Activated CD8-positive, alpha-beta T cell treated with anti-CD3 and anti-CD28 coated beads for 36 hours (primary cell): ENCODE data around the gene OR2V2. TPM values are rescaled to one million over a fixed set of nuclear protein-coding genes. Genes with fewer than 3 reads are reported as not detected.

Experiments
- ATAC-seq: fragments of 200-7000 bp; cut with Tn5 transposase; one replicate; pipeline ENCODE4 v1.10.0; 2021; ENCODE audit warnings: mild to moderate bottlenecking, moderate library complexity
- CTCF ChIA-PET: fragments of 350-600 bp; sonication (Branson Sonifier 250); formaldehyde crosslinking; loops from one replicate; lab custom pipeline; 2021; ENCODE audit warnings: antibody characterized with exemption; lab: Charles Lee
- POLR2A ChIA-PET: fragments of 350-600 bp; sonication (Branson Sonifier 250); formaldehyde crosslinking; loops from one replicate; lab custom pipeline; 2021; ENCODE audit warnings: antibody characterized with exemption; lab: Charles Lee
- DNase-seq: peaks from one replicate; pipeline ENCODE4 v3.0.0-alpha.2; 2020
- H3K27ac Mint-ChIP-seq: one replicate; pipeline ENCODE4 v1.8.0; 2021; ENCODE audit warnings: mild to moderate bottlenecking, mixed read lengths
- H3K27me3 Mint-ChIP-seq: one replicate; pipeline ENCODE4 v1.8.0; 2021; ENCODE audit warnings: mixed read lengths
- H3K36me3 Mint-ChIP-seq: one replicate; pipeline ENCODE4 v1.8.0; 2021; ENCODE audit warnings: low read depth, mixed read lengths
- H3K4me1 Mint-ChIP-seq: one replicate; pipeline ENCODE4 v1.8.0; 2021; ENCODE audit warnings: low read depth, mixed read lengths
- H3K4me3 Mint-ChIP-seq: one replicate; pipeline ENCODE4 v1.8.0; 2021; ENCODE audit warnings: mild to moderate bottlenecking, moderate library complexity, mixed read lengths
- H3K9me3 Mint-ChIP-seq: one replicate; pipeline ENCODE4 v1.8.0; 2021; ENCODE audit warnings: mixed read lengths
- intact Hi-C: fragments of 100-400 bp; cut with micrococcal nuclease; formaldehyde crosslinking; loops from one replicate; pipeline ENCODE4 v1.10.0; 2022
- total RNA-seq, 2 experiments: library from RNA; stranded (reverse); gene quantifications; one replicate each; pipeline ENCODE4 v1.2.3, GENCODE V29; 2021
- TF ChIP-seq, protein P1 (sequence below): fragments of 200-600 bp; IDR thresholded peaks from one replicate; pipeline ENCODE4 v1.8.0; 2022; ENCODE audit warnings: antibody characterized with exemption, mild to moderate bottlenecking

OR2V2 gene
- total RNA-seq, 2 experiments from 2014 or later = not detected

DNA sequence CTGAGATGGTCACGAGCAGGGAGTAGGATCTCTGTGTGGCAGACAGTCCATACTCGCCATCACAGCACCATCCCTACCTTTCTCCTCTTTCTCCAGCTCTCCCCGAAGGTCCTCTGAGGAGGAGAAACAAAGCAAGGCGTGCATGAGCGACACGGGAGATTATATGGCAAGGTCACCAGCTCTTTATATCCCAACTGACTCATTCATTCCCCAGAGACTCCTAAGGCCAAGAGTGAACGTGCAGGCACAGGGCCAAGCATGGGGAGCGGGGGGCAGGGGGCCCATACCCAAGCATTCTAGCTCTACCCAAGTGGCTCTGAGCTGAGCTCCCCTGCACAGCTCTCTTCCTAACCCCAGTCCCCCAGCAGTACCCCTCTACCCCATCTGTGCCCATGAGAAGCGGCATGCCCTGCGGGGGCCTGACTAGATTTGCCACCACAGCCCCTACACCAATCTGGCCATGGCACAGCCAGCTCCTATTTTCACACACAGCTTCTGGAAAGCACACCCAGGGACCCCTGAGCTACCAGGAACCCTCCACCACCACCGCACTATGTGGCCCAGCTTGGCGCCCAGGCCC, 50.8 kb downstream of the OR2V2 start:
- no peak for DNase-seq
- CTCF ChIA-PET = interaction anchor here (1.0 kb wide), 1 partner anchor 9 kb away, joined by 5 read pairs; no protein-coding TSS in a partner anchor
- H3K27ac Mint-ChIP-seq = no peak overlapping the region
- no peak overlapping the region for H3K4me3 Mint-ChIP-seq
- H3K27me3 Mint-ChIP-seq = no peaks in the 10 kb centered on the region
- intact Hi-C loops = no loop called here
- POLR2A ChIA-PET = interaction anchor here (1.0 to 1.5 kb wide), 6 partner anchors 8 to 47 kb away, joined by 3 to 5 read pairs (median 3); no protein-coding TSS in a partner anchor
- H3K4me1 Mint-ChIP-seq = peaks cover 6% of the 10 kb centered on the region
- TF ChIP-seq, protein P1, sequence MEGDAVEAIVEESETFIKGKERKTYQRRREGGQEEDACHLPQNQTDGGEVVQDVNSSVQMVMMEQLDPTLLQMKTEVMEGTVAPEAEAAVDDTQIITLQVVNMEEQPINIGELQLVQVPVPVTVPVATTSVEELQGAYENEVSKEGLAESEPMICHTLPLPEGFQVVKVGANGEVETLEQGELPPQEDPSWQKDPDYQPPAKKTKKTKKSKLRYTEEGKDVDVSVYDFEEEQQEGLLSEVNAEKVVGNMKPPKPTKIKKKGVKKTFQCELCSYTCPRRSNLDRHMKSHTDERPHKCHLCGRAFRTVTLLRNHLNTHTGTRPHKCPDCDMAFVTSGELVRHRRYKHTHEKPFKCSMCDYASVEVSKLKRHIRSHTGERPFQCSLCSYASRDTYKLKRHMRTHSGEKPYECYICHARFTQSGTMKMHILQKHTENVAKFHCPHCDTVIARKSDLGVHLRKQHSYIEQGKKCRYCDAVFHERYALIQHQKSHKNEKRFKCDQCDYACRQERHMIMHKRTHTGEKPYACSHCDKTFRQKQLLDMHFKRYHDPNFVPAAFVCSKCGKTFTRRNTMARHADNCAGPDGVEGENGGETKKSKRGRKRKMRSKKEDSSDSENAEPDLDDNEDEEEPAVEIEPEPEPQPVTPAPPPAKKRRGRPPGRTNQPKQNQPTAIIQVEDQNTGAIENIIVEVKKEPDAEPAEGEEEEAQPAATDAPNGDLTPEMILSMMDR = no peak
- no peaks in the 10 kb centered on the region for H3K9me3 Mint-ChIP-seq
- no peak for ATAC-seq
- peaks cover 3% of the 10 kb centered on the region for H3K36me3 Mint-ChIP-seq

DNA sequence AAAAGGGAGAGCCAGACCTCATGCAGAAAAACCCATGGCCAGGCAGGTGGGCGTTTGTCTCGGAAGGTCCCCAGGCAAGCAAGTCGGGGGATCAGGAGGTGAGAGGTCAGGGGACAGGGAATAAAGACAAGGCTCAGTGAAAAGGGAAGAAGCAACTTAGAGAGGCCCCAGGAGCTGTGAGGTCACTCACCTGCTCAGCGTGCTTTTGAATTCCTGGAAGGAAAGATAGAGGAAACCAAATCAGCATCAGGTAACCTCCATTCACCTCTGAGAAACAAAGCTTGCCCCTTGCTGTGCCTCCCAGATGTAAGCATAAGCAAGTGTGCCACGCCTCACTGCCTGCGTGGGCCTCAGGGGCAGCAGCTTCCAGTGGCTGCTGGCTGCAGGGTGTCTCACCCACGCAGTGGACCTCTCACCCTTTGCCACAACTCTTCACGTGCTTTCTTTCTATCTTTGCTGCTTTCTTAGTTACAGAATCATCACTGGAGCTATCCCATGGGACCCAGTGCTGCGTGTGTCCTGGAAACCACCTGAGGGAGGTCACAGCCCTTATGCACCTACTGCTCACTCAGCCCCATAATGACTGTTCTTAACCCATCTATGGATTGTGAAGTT, 51.6 kb downstream of the OR2V2 start:
- H3K36me3 Mint-ChIP-seq = no peaks in the 10 kb centered on the region
- TF ChIP-seq, protein P1 = no peak
- H3K27me3 Mint-ChIP-seq = peaks cover 8% of the 10 kb centered on the region
- H3K4me1 Mint-ChIP-seq = peaks cover under 1% of the 10 kb centered on the region
- no peak overlapping the region for H3K27ac Mint-ChIP-seq
- ChIA-PET POLR2A (interaction anchor here (0.7 to 1.3 kb wide), 5 partner anchors 7 to 17 kb away, joined by 3 to 5 read pairs (median 4); no protein-coding TSS in a partner anchor), CTCF (no interaction called here)
- intact Hi-C loops = no loop called here
- no peaks in the 10 kb centered on the region for H3K9me3 Mint-ChIP-seq
- no peak overlapping the region for H3K4me3 Mint-ChIP-seq
- ATAC-seq = no peak
- DNase-seq = no peak

DNA sequence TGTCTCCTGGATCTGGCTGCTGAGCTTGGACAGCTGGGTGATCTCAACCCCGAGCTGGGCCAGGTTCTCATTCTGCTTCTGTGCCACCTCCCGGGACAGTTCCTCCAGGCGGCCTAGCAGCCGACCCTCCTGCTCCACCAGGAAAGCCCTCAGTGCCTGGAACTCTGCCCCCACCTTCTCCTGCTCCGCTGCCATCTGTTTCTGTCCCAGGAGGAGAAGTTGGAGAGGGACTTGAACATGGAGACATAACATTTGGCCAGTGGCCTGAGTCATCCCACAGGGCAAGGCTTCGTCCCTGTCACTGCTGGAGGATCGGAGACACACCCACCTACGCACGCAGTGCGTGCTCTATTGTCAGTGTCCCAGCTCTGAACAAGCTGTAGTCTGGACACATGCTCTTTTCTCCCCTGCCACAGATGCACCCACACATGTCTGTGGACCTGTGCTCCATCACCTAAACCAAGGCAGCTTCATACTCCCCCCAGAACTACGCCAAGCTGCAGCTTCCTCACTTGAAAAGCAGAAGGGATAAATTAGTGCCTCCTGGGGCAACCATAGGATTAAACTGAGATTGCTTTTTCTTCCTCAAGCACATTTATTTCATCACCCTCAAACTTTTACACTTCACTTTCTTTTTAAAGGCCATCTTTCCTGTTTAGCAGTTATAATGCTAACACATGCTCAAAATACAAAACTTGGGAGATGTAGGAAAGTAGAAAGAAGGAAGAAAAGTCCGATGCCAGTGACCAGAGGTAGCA, 52.7 kb downstream of the OR2V2 start:
- DNase-seq = no peak
- H3K36me3 Mint-ChIP-seq = no peaks in the 10 kb centered on the region
- TF ChIP-seq, protein P1 = no peak
- intact Hi-C loops = no loop called here
- H3K27ac Mint-ChIP-seq = no peak overlapping the region
- ATAC-seq = no peak
- ChIA-PET POLR2A (interaction anchor here (0.9 to 1.3 kb wide), 2 partner anchors 8 to 16 kb away, joined by 4 read pairs; no protein-coding TSS in a partner anchor), CTCF (no interaction called here)
- no peaks in the 10 kb centered on the region for H3K9me3 Mint-ChIP-seq
- H3K27me3 Mint-ChIP-seq = peaks cover 10% of the 10 kb centered on the region
- no peak overlapping the region for H3K4me3 Mint-ChIP-seq
- peaks cover 3% of the 10 kb centered on the region for H3K4me1 Mint-ChIP-seq

DNA sequence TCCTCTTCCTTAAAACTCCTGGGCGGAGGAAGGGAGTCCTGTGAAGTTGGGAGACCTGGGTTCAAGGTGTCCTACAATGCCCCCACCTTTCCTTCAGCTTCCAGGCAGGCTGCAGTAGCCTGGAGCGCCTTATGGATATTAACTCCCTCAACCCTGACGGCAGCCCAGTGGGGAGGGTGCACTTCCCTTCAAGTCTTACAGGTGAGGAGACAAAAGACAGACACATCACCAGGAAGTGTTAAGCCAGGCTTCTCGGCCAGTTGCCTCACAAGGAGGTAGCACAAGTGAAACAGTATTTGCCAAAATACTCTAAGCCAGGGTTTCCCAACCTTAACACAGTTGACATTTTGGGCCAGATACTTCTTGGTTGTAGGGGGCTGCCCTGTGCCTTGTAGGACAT, 53.4 kb downstream of the OR2V2 start:
- H3K4me1 Mint-ChIP-seq = peaks cover 8% of the 10 kb centered on the region
- no peak overlapping the region for H3K4me3 Mint-ChIP-seq
- no peaks in the 10 kb centered on the region for H3K36me3 Mint-ChIP-seq
- peaks cover 15% of the 10 kb centered on the region for H3K27me3 Mint-ChIP-seq
- H3K27ac Mint-ChIP-seq = no peak overlapping the region
- DNase-seq (no peak), ATAC-seq (no peak)
- H3K9me3 Mint-ChIP-seq = no peaks in the 10 kb centered on the region
- POLR2A ChIA-PET = interaction anchor here (8.4 kb wide), 1 partner anchor 9 kb away, joined by 159 read pairs; no protein-coding TSS in a partner anchor
- intact Hi-C loops = no loop called here
- TF ChIP-seq, protein P1 = no peak
- CTCF ChIA-PET = interaction anchor here (1.2 to 8.4 kb wide), 2 partner anchors 10 to 33 kb away, joined by 3 to 80 read pairs; no protein-coding TSS in a partner anchor
